CD4-positive, alpha-beta memory T cell (primary cell): ENCODE results near the gene SLCO4C1. TPM values are rescaled to one million over a fixed set of nuclear protein-coding genes. Genes with fewer than 3 reads are reported as not detected.

Experiments
- CTCF ChIA-PET: fragments of 350-600 bp; sonication (Branson Sonifier 250); formaldehyde crosslinking; loops from one replicate; lab custom pipeline; 2021; ENCODE audit warnings: inconsistent platforms; ENCODE audit not compliant: partially characterized antibody; lab: Charles Lee
- POLR2A ChIA-PET: fragments of 350-600 bp; sonication (Branson Sonifier 250); formaldehyde crosslinking; loops from one replicate; lab custom pipeline; 2021; ENCODE audit not compliant: partially characterized antibody; lab: Charles Lee
- DNase-seq, 5 donors: peaks; one replicate each; pipeline versions ENCODE4 v3.0.0 to v3.0.0-alpha.2; 2020 to 2022; ENCODE audit warnings: mixed read lengths in 1 of 5
- H3K27ac ChIP-seq: one replicate; pipeline ENCODE4 v1.7.0; 2013; ENCODE audit warnings: low read depth, low read length
- H3K27me3 ChIP-seq: 2 replicates; pipeline ENCODE4 v1.7.0; 2013; ENCODE audit warnings: mild to moderate bottlenecking, low read length, moderate library complexity; ENCODE audit not compliant: insufficient read depth
- H3K36me3 ChIP-seq: 2 replicates; pipeline ENCODE4 v1.7.0; 2013; ENCODE audit warnings: mild to moderate bottlenecking, low read length, moderate library complexity; ENCODE audit not compliant: insufficient read depth
- H3K4me1 ChIP-seq: 2 replicates; pipeline ENCODE4 v1.7.0; 2013; ENCODE audit warnings: mild to moderate bottlenecking, low read length, moderate library complexity; ENCODE audit not compliant: insufficient read depth
- H3K4me3 ChIP-seq, 2 donors: one replicate each; pipeline ENCODE4 v1.7.0; 2013; ENCODE audit warnings: low read length in 2 of 2, mild to moderate bottlenecking in 1 of 2
- H3K9me3 ChIP-seq, 2 donors: one replicate each; pipeline ENCODE4 v1.7.0; 2013; ENCODE audit warnings: low read length in 2 of 2, control low read depth in 1 of 2; ENCODE audit not compliant: control insufficient read depth in 1 of 2
- H3K27ac Mint-ChIP-seq, 7 donors: one replicate each; pipeline ENCODE4 v1.8.0; 2020 to 2021; ENCODE audit warnings: mixed read lengths in 7 of 7, mild to moderate bottlenecking in 6 of 7, inconsistent platforms in 3 of 7, moderate library complexity in 3 of 7
- H3K27me3 Mint-ChIP-seq, 2 donors: one replicate each; pipeline ENCODE4 v1.8.0; 2020 to 2021; ENCODE audit warnings: mixed read lengths in 2 of 2
- H3K36me3 Mint-ChIP-seq, 2 donors: one replicate each; pipeline ENCODE4 v1.8.0; 2020 to 2021; ENCODE audit warnings: mixed read lengths in 2 of 2, inconsistent platforms in 1 of 2, mild to moderate bottlenecking in 1 of 2
- H3K4me1 Mint-ChIP-seq, 4 donors: one replicate each; pipeline ENCODE4 v1.8.0; 2020 to 2021; ENCODE audit warnings: mixed read lengths in 4 of 4, mild to moderate bottlenecking in 1 of 4
- H3K4me3 Mint-ChIP-seq, 8 donors: one replicate each; pipeline ENCODE4 v1.8.0; 2020 to 2021; ENCODE audit warnings: mixed read lengths in 8 of 8, mild to moderate bottlenecking in 7 of 8, moderate library complexity in 6 of 8, inconsistent platforms in 3 of 8
- H3K9me3 Mint-ChIP-seq, 8 donors: one replicate each; pipeline ENCODE4 v1.8.0; 2020 to 2021; ENCODE audit warnings: mixed read lengths in 8 of 8, mild to moderate bottlenecking in 5 of 8, inconsistent platforms in 3 of 8, moderate library complexity in 1 of 8
- intact Hi-C: fragments of 100-400 bp; cut with micrococcal nuclease; formaldehyde crosslinking; loops from one replicate; pipeline ENCODE4 v1.15.1; 2023
- polyA plus RNA-seq, 2 donors: library from polyadenylated mRNA; unstranded; fragments of 300-500 nt; fragmentation: Illumina TruSeq; gene quantifications; one replicate each; pipeline ENCODE4 v1.2.3, GENCODE V29; 2021
- total RNA-seq, 2 experiments: library from RNA; stranded (reverse); gene quantifications; one replicate each; pipeline ENCODE4 v1.2.3, GENCODE V29; 2021

The SLCO4C1 gene
- total and polyA plus RNA-seq, 4 experiments from 2014 or later: 0.09 to 0.30 (median 0.23) TPM

- Mint-ChIP-seq H3K36me3 (no peaks in the 10 kb centered on the region), H3K4me1 (peaks cover 0 to 2% (median 0%) of the 10 kb centered on the region in 4 donors), H3K9me3 (peaks cover 0 to 3% (median 0%) of the 10 kb centered on the region in 8 donors), H3K27me3 (peaks cover 0 to 6% of the 10 kb centered on the region in 2 donors), H3K4me3 (no peak overlapping the region), H3K27ac (no peak overlapping the region)
- Histone ChIP-seq H3K9me3 (no peaks in the 10 kb centered on the region), H3K36me3 (no peaks in the 10 kb centered on the region), H3K4me1 (no peaks in the 10 kb centered on the region), H3K4me3 (no peak overlapping the region), H3K27me3 (no peaks in the 10 kb centered on the region), H3K27ac (no peak overlapping the region)
- intact Hi-C loops: no loop called here
- POLR2A ChIA-PET: no interaction called here
- CTCF ChIA-PET: no interaction called here
- no peak for DNase-seq
Measured at GRCh38 chr5:102216678-102217077, 79.4 kb downstream of the SLCO4C1 start.

- H3K9me3 ChIP-seq: no peaks in the 10 kb centered on the region
- H3K27me3 Mint-ChIP-seq: peaks cover 0 to 2% of the 10 kb centered on the region in 2 donors
- CTCF ChIA-PET: interaction anchor here (1.0 kb wide), 1 partner anchor 10 kb away, joined by 3 read pairs; no protein-coding TSS in a partner anchor
- peaks cover 0 to 3% (median 0%) of the 10 kb centered on the region in 8 donors for H3K9me3 Mint-ChIP-seq
- no peaks in the 10 kb centered on the region for H3K36me3 Mint-ChIP-seq
- H3K4me1 Mint-ChIP-seq: no peaks in the 10 kb centered on the region
- POLR2A ChIA-PET: no interaction called here
- H3K4me3 Mint-ChIP-seq: no peak overlapping the region
- H3K4me1 ChIP-seq: no peaks in the 10 kb centered on the region
- no peak overlapping the region for H3K27ac Mint-ChIP-seq
- H3K27ac ChIP-seq: no peak overlapping the region
- no peaks in the 10 kb centered on the region for H3K36me3 ChIP-seq
- no peak overlapping the region for H3K4me3 ChIP-seq
- intact Hi-C loops: no loop called here
- DNase-seq: no peak
- H3K27me3 ChIP-seq: no peaks in the 10 kb centered on the region
Measured at GRCh38 chr5:102211165-102211564, 84.9 kb downstream of the SLCO4C1 start.

- ChIA-PET CTCF (no interaction called here), POLR2A (no interaction called here)
- DNase-seq: no peak
- Mint-ChIP-seq H3K9me3 (peaks cover 0 to 12% (median 0%) of the 10 kb centered on the region in 8 donors), H3K4me3 (no peak overlapping the region), H3K27ac (no peak overlapping the region), H3K27me3 (peaks cover 2 to 8% of the 10 kb centered on the region in 2 donors), H3K36me3 (no peaks in the 10 kb centered on the region), H3K4me1 (no peaks in the 10 kb centered on the region)
- Histone ChIP-seq H3K36me3 (no peaks in the 10 kb centered on the region), H3K27me3 (no peaks in the 10 kb centered on the region), H3K4me1 (no peaks in the 10 kb centered on the region), H3K4me3 (no peak overlapping the region), H3K9me3 (no peaks in the 10 kb centered on the region), H3K27ac (no peak overlapping the region)
- intact Hi-C loops: no loop called here
Measured at GRCh38 chr5:102200861-102201260, 95.2 kb downstream of the SLCO4C1 start.

- CTCF ChIA-PET: no interaction called here
- intact Hi-C loops: no loop called here
Measured at GRCh38 chr5:102196481-102196880, 99.6 kb downstream of the SLCO4C1 start.

More at GRCh38 chr5:102196481-102196880, 99.6 kb downstream of the SLCO4C1 start:
- Histone ChIP-seq H3K36me3 (no peaks in the 10 kb centered on the region), H3K27me3 (no peaks in the 10 kb centered on the region), H3K4me1 (no peaks in the 10 kb centered on the region), H3K9me3 (no peaks in the 10 kb centered on the region), H3K27ac (no peak overlapping the region), H3K4me3 (no peak overlapping the region)
- no peak overlapping the region for H3K27ac Mint-ChIP-seq
- peaks cover 0 to 1% of the 10 kb centered on the region in 2 donors for H3K36me3 Mint-ChIP-seq
- peaks cover 2 to 4% of the 10 kb centered on the region in 2 donors for H3K27me3 Mint-ChIP-seq
- H3K9me3 Mint-ChIP-seq: peaks cover 0 to 19% (median 5%) of the 10 kb centered on the region in 8 donors
- POLR2A ChIA-PET: no interaction called here
- no peak overlapping the region for H3K4me3 Mint-ChIP-seq
- no peak for DNase-seq
- H3K4me1 Mint-ChIP-seq: no peaks in the 10 kb centered on the region

Other genes starting within 250 kb of the SLCO4C1 start
- not detected for gene SLCO6A1, start 202.7 kb upstream of the SLCO4C1 start, total RNA-seq
- not detected for gene SLCO6A1, start 202.7 kb upstream of the SLCO4C1 start, polyA plus RNA-seq